Measurements from ENCODE around the gene RIN3.

- TF ChIP-seq POLR2A (IDR thresholded peaks at IDR 0.05) = no peak
- TF ChIP-seq POLR2AphosphoS5 (IDR thresholded peaks at IDR 0.05) = peak in 1 of 3 donors; percentile 50
- no peak for TF ChIP-seq CTCF (IDR thresholded peaks at IDR 0.05 in 8 of 11, conservative IDR thresholded peaks at IDR 0.05 in 3 of 11)
These were observed 100.2 kb downstream of the RIN3 start for GRCh38 chr14:92613681-92614260.

All from spleen (tissue), 7 donors.